ENCODE data around the gene USP6. TPM values are rescaled to one million over a fixed set of nuclear protein-coding genes. Genes with fewer than 3 reads are reported as not detected.

USP6 gene
- polyA plus RNA-seq, 1 experiment: not detected

DNA sequence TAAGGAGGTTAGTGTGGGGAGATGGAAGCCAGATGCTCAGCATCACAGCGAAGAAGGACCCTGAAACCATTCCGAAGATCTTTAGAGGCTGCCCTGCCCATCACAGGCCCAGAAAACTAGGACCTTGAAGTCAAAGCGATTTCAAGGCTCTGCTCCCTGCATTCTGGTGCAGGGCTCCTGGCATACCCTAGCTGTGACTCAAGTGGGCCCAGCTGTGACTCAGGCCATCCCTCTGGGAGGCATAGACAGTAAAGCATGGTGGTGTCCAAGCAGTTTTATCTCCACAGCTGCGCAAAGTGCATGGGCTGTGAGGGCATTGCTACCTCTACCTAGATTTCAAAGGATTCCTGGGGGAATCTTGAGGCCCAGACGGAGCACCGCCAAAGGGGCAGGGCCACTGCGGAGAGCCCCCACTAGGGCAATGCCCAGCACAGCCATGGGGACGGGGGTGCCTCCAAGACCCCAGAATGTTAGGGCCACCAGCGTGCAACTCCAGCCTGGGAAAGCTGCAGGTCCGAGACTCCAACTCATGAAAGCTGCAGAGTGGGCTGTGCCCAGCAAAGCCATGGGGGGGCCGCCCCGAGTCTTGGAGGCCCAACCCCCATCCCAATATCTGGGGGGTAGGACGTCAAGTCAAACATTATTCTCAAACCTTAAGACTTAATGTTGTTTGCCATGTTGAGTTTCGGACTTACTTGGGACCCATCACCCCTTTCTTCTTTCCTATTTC lies 87.5 kb downstream of the USP6 start:
- H3K9me3 ChIP-seq (ENCODE audit: control insufficient read depth, insufficient read depth, low read length): peaks cover 13% of the 10 kb centered on the region
- no peak overlapping the region for H3K27ac ChIP-seq (ENCODE audit: low read depth, low read length)
- CTCF ChIA-PET: interaction anchor here (1.6 to 2.1 kb wide), 2 partner anchors 11 to 34 kb away, joined by 4 to 6 read pairs; partner anchors contain the start of gene ZNF594
- TF ChIP-seq, protein P1, sequence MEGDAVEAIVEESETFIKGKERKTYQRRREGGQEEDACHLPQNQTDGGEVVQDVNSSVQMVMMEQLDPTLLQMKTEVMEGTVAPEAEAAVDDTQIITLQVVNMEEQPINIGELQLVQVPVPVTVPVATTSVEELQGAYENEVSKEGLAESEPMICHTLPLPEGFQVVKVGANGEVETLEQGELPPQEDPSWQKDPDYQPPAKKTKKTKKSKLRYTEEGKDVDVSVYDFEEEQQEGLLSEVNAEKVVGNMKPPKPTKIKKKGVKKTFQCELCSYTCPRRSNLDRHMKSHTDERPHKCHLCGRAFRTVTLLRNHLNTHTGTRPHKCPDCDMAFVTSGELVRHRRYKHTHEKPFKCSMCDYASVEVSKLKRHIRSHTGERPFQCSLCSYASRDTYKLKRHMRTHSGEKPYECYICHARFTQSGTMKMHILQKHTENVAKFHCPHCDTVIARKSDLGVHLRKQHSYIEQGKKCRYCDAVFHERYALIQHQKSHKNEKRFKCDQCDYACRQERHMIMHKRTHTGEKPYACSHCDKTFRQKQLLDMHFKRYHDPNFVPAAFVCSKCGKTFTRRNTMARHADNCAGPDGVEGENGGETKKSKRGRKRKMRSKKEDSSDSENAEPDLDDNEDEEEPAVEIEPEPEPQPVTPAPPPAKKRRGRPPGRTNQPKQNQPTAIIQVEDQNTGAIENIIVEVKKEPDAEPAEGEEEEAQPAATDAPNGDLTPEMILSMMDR (IDR thresholded peaks at IDR 0.05; ENCODE audit: low read depth, low read length): no peak
- DNase-seq (ENCODE audit: low read depth, low spot score): no peak
- H3K27me3 ChIP-seq (ENCODE audit: control insufficient read depth, insufficient read depth, low read length): no peaks in the 10 kb centered on the region
- POLR2A ChIA-PET: no interaction called here
- H3K4me3 ChIP-seq (ENCODE audit: low read depth, low read length): no peak overlapping the region

DNA sequence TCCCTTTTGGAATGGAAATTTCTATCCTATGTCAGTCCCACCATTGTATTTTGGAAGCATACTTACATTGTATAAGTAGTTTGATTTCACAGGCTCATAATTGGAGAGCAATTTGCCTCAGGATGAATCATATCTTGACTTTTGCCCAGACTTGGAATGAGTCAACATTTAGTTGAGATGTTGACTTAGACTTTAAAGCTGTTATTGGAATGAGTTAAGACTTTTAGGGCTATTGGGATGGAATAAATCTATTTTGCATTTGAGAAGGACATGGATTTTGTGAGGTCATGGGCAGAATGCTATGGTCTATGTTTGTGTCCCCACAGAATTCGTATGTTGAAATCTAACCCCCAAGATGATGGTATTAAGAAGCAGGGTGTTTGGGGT lies 88.1 kb downstream of the USP6 start:
- DNase-seq (ENCODE audit: low read depth, low spot score): peak; percentile 20
- ChIA-PET POLR2A (no interaction called here), CTCF (interaction anchor here (2.1 kb wide), 1 partner anchor 12 kb away, joined by 6 read pairs; the partner anchor contains the start of gene ZNF594)
- H3K9me3 ChIP-seq (ENCODE audit: control insufficient read depth, insufficient read depth, low read length): peaks cover 13% of the 10 kb centered on the region
- TF ChIP-seq, protein P1 (IDR thresholded peaks at IDR 0.05; ENCODE audit: low read depth, low read length): no peak
- no peaks in the 10 kb centered on the region for H3K27me3 ChIP-seq (ENCODE audit: control insufficient read depth, insufficient read depth, low read length)
- no peak overlapping the region for H3K27ac ChIP-seq (ENCODE audit: low read depth, low read length)
- H3K4me3 ChIP-seq (ENCODE audit: low read depth, low read length): no peak overlapping the region

DNA sequence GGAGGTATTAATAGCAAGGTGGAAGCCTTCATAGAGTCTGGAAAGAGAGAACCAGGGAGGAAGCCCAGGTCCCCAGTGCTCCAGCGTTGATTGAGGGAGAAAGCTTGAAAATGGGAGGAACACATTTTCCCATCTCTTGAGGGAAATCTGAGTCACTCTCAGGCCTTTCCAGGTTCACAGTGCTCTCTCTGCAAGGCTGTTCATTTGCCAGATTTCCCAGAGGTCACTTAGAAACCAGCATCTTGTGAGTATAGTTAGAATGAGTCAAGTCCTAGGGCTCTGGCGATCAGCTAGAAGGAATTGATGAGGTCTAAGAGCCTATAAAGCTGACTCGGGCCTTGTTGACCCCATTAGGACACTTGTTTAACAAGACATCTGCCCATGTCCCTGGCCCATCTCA lies 93.6 kb downstream of the USP6 start:
- Histone ChIP-seq H3K27me3 (ENCODE audit: control insufficient read depth, insufficient read depth, low read length) (no peaks in the 10 kb centered on the region), H3K27ac (ENCODE audit: low read depth, low read length) (no peak overlapping the region), H3K9me3 (ENCODE audit: control insufficient read depth, insufficient read depth, low read length) (peaks cover 4% of the 10 kb centered on the region; the same call in 1 of the 2 replicates), H3K4me3 (ENCODE audit: low read depth, low read length) (no peak overlapping the region)
- CTCF ChIA-PET: interaction anchor here (0.6 kb wide), 1 partner anchor 27 kb away, joined by 6 read pairs; no protein-coding TSS in a partner anchor
- TF ChIP-seq, protein P1 (IDR thresholded peaks at IDR 0.05; ENCODE audit: low read depth, low read length): no peak
- DNase-seq (ENCODE audit: low read depth, low spot score): no peak
- POLR2A ChIA-PET: no interaction called here

DNA sequence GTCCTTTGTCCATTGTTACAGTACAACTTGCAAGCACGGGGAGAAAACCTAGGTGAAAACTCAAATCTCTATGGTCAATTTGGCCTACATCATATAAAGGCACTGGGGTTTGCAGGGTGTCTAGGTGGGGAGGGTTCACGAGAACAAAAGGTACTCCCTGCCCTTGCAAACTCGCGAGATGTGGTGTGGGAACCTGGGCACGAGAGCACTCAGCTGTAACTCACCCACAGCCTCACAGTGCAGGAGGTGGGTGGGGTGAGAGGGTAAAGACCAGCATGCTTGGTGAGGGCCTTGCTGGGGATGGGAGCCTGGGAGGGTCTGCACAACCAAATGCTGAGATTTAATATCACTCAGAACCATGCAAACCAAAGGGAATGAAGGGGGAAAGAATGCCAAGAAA lies 94.3 kb downstream of the USP6 start:
- ChIA-PET POLR2A (no interaction called here), CTCF (no interaction called here)
- Histone ChIP-seq H3K27ac (ENCODE audit: low read depth, low read length) (no peak overlapping the region), H3K9me3 (ENCODE audit: control insufficient read depth, insufficient read depth, low read length) (peaks cover under 1% of the 10 kb centered on the region; the same call in 1 of the 2 replicates), H3K27me3 (ENCODE audit: control insufficient read depth, insufficient read depth, low read length) (no peaks in the 10 kb centered on the region), H3K4me3 (ENCODE audit: low read depth, low read length) (no peak overlapping the region)
- TF ChIP-seq, protein P1 (IDR thresholded peaks at IDR 0.05; ENCODE audit: low read depth, low read length): no peak
- DNase-seq (ENCODE audit: low read depth, low spot score): no peak

DNA sequence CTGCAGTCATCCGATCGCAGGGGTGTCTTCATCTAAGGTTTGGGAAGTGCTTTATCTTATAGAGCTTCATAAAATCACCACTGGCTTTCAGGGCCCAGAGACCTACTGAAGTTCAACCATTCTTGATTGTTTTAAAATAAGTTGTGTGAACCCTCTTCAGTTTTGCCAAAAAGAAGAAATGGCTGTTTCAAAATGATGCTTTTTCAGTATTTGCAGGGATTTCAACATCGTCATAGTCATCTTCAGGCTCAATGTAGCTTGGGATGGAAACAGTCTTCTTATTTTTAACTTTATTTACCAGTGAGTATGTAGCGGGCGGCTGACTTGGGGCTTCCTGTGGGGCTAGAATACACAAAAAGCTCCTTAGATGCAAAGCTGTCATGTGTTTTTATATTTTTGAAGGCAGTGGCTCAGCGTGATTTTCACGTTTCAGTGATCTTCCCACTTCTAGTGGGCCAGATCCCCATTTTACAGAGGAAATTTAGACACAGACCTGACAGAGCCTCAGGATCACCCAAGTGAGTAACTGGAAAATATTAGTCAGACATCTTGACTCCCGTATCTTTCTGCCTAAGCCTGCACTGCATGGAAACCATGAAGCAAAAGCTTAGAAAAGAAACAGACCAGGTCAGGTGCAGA lies 94.9 kb downstream of the USP6 start:
- no peak overlapping the region for H3K27ac ChIP-seq (ENCODE audit: low read depth, low read length)
- DNase-seq (ENCODE audit: low read depth, low spot score): no peak
- no peaks in the 10 kb centered on the region for H3K27me3 ChIP-seq (ENCODE audit: control insufficient read depth, insufficient read depth, low read length)
- CTCF ChIA-PET: no interaction called here
- no peaks in the 10 kb centered on the region for H3K9me3 ChIP-seq (ENCODE audit: control insufficient read depth, insufficient read depth, low read length)
- TF ChIP-seq, protein P1 (IDR thresholded peaks at IDR 0.05; ENCODE audit: low read depth, low read length): no peak
- POLR2A ChIA-PET: no interaction called here
- H3K4me3 ChIP-seq (ENCODE audit: low read depth, low read length): no peak overlapping the region

All from AG04450 (cell line).